ENCODE measurements around the gene GOLT1A.
"Not testable (repeated sequence)": the region's sequence is repeated elsewhere in the genome, so short reads cannot be mapped to it uniquely, and the experiment has no call there.

The GOLT1A gene

DNA sequence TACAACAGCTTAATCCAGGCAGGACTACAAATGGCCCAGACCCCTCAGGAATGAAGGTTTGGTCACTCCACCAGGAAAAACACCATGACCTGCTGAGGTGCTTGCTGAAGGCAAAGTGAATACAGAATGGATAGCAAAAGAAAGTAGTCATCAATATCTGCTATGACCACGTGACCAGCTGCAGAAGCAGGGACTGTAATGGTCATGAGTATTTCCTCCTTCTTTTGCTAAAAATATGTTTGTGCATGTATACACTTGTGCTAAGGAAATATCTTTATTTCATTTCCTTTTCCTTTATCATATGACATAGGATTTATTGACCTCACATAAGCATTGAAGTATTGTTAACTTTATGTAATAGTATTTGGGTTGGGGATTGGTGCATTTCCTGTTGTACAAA, 26.4 kb upstream of the GOLT1A start:
- H3K27ac ChIP-seq (ENCODE audit: poor library complexity, severe bottlenecking): no peak overlapping the region
- TF ChIP-seq CTCF (IDR thresholded peaks at IDR 0.05; ENCODE audit: poor library complexity, severe bottlenecking): no peak
- ATAC-seq (ENCODE audit: low read depth) (no peak), DNase-seq (ENCODE audit: low spot score) (no peak)
- no peaks in the 10 kb centered on the region for H3K9me3 ChIP-seq (ENCODE audit: severe bottlenecking)
- H3K4me1 ChIP-seq (ENCODE audit: insufficient read depth, poor library complexity, severe bottlenecking): no peaks in the 10 kb centered on the region
- H3K36me3 ChIP-seq (ENCODE audit: low read depth): no peaks in the 10 kb centered on the region
- H3K27me3 ChIP-seq (ENCODE audit: insufficient read depth, poor library complexity, severe bottlenecking): no peaks in the 10 kb centered on the region
- H3K4me3 ChIP-seq (ENCODE audit: severe bottlenecking): no peak overlapping the region

DNA sequence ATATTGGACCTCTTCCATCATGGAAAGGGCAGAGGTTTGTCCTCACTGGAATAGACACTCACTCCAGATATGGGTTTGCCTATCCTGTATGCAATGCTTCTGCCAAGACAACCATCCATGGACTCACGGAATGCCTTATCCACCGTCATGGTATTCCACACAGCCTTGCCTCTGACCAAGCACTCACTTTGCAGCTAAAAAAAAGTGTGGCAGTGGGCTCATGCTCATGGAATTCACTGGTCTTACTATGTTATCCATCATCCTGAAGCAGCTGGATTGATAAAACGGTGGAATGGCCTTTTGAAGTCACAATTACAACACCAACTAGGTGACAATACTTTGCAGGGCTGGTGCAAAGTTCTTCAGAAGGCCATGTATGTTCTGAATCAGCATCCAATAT, 25.6 kb upstream of the GOLT1A start:
- not testable (repeated sequence) for H3K36me3 ChIP-seq (ENCODE audit: low read depth); H3K27ac ChIP-seq (ENCODE audit: poor library complexity, severe bottlenecking); H3K9me3 ChIP-seq (ENCODE audit: severe bottlenecking); H3K27me3 ChIP-seq (ENCODE audit: insufficient read depth, poor library complexity, severe bottlenecking); DNase-seq (ENCODE audit: low spot score); ATAC-seq (ENCODE audit: low read depth); H3K4me3 ChIP-seq (ENCODE audit: severe bottlenecking); H3K4me1 ChIP-seq (ENCODE audit: insufficient read depth, poor library complexity, severe bottlenecking)

GRCh38 chr1:204238520-204238919, 24.7 kb upstream of the GOLT1A start:
- not testable (repeated sequence) for H3K36me3 ChIP-seq (ENCODE audit: low read depth); H3K4me3 ChIP-seq (ENCODE audit: severe bottlenecking); H3K9me3 ChIP-seq (ENCODE audit: severe bottlenecking); H3K27ac ChIP-seq (ENCODE audit: poor library complexity, severe bottlenecking); H3K4me1 ChIP-seq (ENCODE audit: insufficient read depth, poor library complexity, severe bottlenecking); DNase-seq (ENCODE audit: low spot score); H3K27me3 ChIP-seq (ENCODE audit: insufficient read depth, poor library complexity, severe bottlenecking); ATAC-seq (ENCODE audit: low read depth)

DNA sequence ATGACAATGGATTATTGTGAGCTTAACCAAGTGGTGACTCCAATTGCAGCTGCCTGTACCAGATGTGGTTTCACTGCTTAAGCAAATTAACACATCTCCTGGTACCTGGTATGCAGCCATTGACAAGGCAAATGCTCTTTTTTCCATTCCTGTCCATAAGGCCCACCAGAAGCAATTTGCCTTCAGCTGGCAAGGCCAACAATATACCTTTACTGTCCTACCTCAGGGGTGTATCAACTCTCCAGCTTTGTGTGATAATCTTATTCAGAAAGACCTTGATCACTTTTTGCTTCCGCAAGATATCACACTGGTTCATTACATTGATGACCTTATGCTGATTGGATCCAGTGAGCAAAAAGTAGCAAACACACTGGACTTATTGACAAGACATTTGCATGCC, 23.7 kb upstream of the GOLT1A start:
- H3K9me3 ChIP-seq (ENCODE audit: severe bottlenecking); H3K4me3 ChIP-seq (ENCODE audit: severe bottlenecking); H3K4me1 ChIP-seq (ENCODE audit: insufficient read depth, poor library complexity, severe bottlenecking); DNase-seq (ENCODE audit: low spot score); ATAC-seq (ENCODE audit: low read depth); H3K36me3 ChIP-seq (ENCODE audit: low read depth); H3K27ac ChIP-seq (ENCODE audit: poor library complexity, severe bottlenecking); H3K27me3 ChIP-seq (ENCODE audit: insufficient read depth, poor library complexity, severe bottlenecking): not testable (repeated sequence)

DNA sequence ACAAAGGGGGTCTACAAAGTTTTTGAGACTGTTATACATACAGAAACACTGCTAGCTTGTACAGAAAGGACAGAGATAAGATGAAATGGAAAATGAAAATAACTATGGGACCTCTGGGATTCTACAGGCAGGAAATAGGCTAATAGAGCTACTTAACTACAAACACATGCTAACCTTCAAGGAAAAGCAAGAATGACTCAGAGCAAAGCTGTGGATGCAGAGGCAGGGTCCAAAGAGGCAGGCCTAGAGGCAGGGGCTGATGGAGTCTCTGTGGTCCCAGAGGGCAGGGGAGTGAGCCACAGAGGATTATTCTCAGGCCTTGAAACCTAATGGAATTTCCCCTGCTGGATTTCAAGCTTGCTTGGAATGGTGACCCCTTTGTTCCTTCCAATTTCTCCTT, 18.7 kb upstream of the GOLT1A start:
- Histone ChIP-seq H3K27me3 (ENCODE audit: insufficient read depth, poor library complexity, severe bottlenecking) (no peaks in the 10 kb centered on the region), H3K4me3 (ENCODE audit: severe bottlenecking) (no peak overlapping the region), H3K4me1 (ENCODE audit: insufficient read depth, poor library complexity, severe bottlenecking) (no peaks in the 10 kb centered on the region), H3K9me3 (ENCODE audit: severe bottlenecking) (no peaks in the 10 kb centered on the region), H3K27ac (ENCODE audit: poor library complexity, severe bottlenecking) (no peak overlapping the region), H3K36me3 (ENCODE audit: low read depth) (no peaks in the 10 kb centered on the region)
- DNase-seq (ENCODE audit: low spot score): no peak
- no peak for TF ChIP-seq CTCF (IDR thresholded peaks at IDR 0.05; ENCODE audit: poor library complexity, severe bottlenecking)
- ATAC-seq (ENCODE audit: low read depth): no peak

DNA sequence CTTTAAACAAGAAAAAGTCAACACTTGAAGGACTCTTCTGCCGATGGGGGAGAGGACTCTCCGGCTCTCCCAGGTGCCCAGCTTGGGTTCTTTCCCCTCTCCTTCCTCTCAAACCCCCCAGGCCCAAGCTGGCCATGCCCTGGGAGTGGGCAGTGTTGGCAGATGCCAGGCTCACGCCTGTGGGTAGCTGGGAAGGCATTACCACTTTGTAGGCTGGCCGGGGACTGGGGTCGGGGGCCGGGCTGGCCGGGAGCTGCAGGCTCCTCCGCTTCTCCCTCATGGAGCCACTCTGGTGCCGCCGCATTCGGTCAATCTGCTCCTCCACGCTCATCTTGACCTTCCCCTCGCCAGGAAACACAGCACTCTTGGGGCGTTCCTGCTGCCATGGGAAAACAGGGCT, 16.4 kb upstream of the GOLT1A start:
- Histone ChIP-seq H3K4me1 (ENCODE audit: insufficient read depth, poor library complexity, severe bottlenecking) (peaks cover 15% of the 10 kb centered on the region), H3K9me3 (ENCODE audit: severe bottlenecking) (no peaks in the 10 kb centered on the region), H3K27ac (ENCODE audit: poor library complexity, severe bottlenecking) (no peak overlapping the region), H3K36me3 (ENCODE audit: low read depth) (no peaks in the 10 kb centered on the region), H3K27me3 (ENCODE audit: insufficient read depth, poor library complexity, severe bottlenecking) (no peaks in the 10 kb centered on the region), H3K4me3 (ENCODE audit: severe bottlenecking) (no peak overlapping the region)
- DNase-seq (ENCODE audit: low spot score) (no peak), ATAC-seq (ENCODE audit: low read depth) (no peak)
- TF ChIP-seq CTCF (IDR thresholded peaks at IDR 0.05; ENCODE audit: poor library complexity, severe bottlenecking): no peak

Data from RWPE2 (cell line).